ENCODE measurements around the gene IVNS1ABP.
"Not testable (repeated sequence)": the region's sequence is repeated elsewhere in the genome, so short reads cannot be mapped to it uniquely, and the experiment has no call there.

IVNS1ABP gene

GRCh38 chr1:185292237-185292636 lies 24.8 kb downstream of the IVNS1ABP start:
- DNase-seq (ENCODE audit: low spot score): no peak

- peak; percentile 71 for DNase-seq (ENCODE audit: low spot score)
These were observed 25.4 kb downstream of the IVNS1ABP start for GRCh38 chr1:185291652-185292051.

GRCh38 chr1:185291159-185291558 lies 25.9 kb downstream of the IVNS1ABP start:
- no peak for DNase-seq (ENCODE audit: low spot score)

GRCh38 chr1:185289880-185290279 lies 27.2 kb downstream of the IVNS1ABP start:
- no peak for DNase-seq (ENCODE audit: low spot score)

GRCh38 chr1:185288435-185288834 lies 28.6 kb downstream of the IVNS1ABP start:
- DNase-seq (ENCODE audit: low spot score): no peak

GRCh38 chr1:185287451-185287850 lies 29.6 kb downstream of the IVNS1ABP start:
- no peak for DNase-seq (ENCODE audit: low spot score)

- DNase-seq (ENCODE audit: low spot score): peak; percentile 92
These were observed 32.3 kb downstream of the IVNS1ABP start for GRCh38 chr1:185284533-185285276.

- DNase-seq (ENCODE audit: low spot score): peak; percentile 77
These were observed 32.9 kb downstream of the IVNS1ABP start for GRCh38 chr1:185284116-185284515.

GRCh38 chr1:185281245-185281644 lies 35.8 kb downstream of the IVNS1ABP start:
- no peak for DNase-seq (ENCODE audit: low spot score)

GRCh38 chr1:185280589-185280988 lies 36.5 kb downstream of the IVNS1ABP start:
- DNase-seq (ENCODE audit: low spot score): no peak

GRCh38 chr1:185279571-185279970 lies 37.5 kb downstream of the IVNS1ABP start:
- no peak for DNase-seq (ENCODE audit: low spot score)

GRCh38 chr1:185271921-185272320 lies 45.1 kb downstream of the IVNS1ABP start:
- DNase-seq (ENCODE audit: low spot score): no peak

GRCh38 chr1:185268352-185268751 lies 48.7 kb downstream of the IVNS1ABP start:
- DNase-seq (ENCODE audit: low spot score): no peak

GRCh38 chr1:185267701-185268100 lies 49.3 kb downstream of the IVNS1ABP start:
- no peak for DNase-seq (ENCODE audit: low spot score)

- no peak for DNase-seq (ENCODE audit: low spot score)
These were observed 49.7 kb downstream of the IVNS1ABP start for GRCh38 chr1:185267301-185267700.

- no peak for DNase-seq (ENCODE audit: low spot score)
These were observed 51.7 kb downstream of the IVNS1ABP start for GRCh38 chr1:185265314-185265713.

- no peak for DNase-seq (ENCODE audit: low spot score)
These were observed 53.3 kb downstream of the IVNS1ABP start for GRCh38 chr1:185263780-185264179.

GRCh38 chr1:185263292-185263691 lies 53.8 kb downstream of the IVNS1ABP start:
- no peak for DNase-seq (ENCODE audit: low spot score)

GRCh38 chr1:185262151-185262550 lies 54.9 kb downstream of the IVNS1ABP start:
- no peak for DNase-seq (ENCODE audit: low spot score)

GRCh38 chr1:185260611-185261010 lies 56.4 kb downstream of the IVNS1ABP start:
- no peak for DNase-seq (ENCODE audit: low spot score)

- no peak for DNase-seq (ENCODE audit: low spot score)
These were observed 58.4 kb downstream of the IVNS1ABP start for GRCh38 chr1:185258676-185259075.

- no peak for DNase-seq (ENCODE audit: low spot score)
These were observed 59.2 kb downstream of the IVNS1ABP start for GRCh38 chr1:185257950-185258208.

GRCh38 chr1:185257116-185257949 lies 59.7 kb downstream of the IVNS1ABP start:
- DNase-seq (ENCODE audit: low spot score): not testable (repeated sequence)

- not testable (repeated sequence) for DNase-seq (ENCODE audit: low spot score)
These were observed 61.4 kb downstream of the IVNS1ABP start for GRCh38 chr1:185255595-185255994.

All from hematopoietic multipotent progenitor cell treated with erythropoietin and hydrocortisone succinate and interleukin-3 and kit ligand, for 15 days (in vitro differentiated cells).